H1 (cell line): ENCODE measurements around the gene MIX23. TPM values are rescaled to one million over a fixed set of nuclear protein-coding genes. Genes with fewer than 3 reads are reported as not detected.
"Not testable (repeated sequence)": the region's sequence is repeated elsewhere in the genome, so short reads cannot be mapped to it uniquely, and the experiment has no call there.

Source experiments
- CTCF ChIA-PET: fragments of 300-600 bp; sonication (Branson Sonifier 250); formaldehyde crosslinking; loops from one replicate; lab custom pipeline; 2021; ENCODE audit not compliant: partially characterized antibody; lab: Charles Lee
- POLR2A ChIA-PET: fragments of 300-600 bp; sonication (Branson Sonifier 250); formaldehyde crosslinking; loops from one replicate; lab custom pipeline; 2021; ENCODE audit warnings: inconsistent platforms; ENCODE audit not compliant: partially characterized antibody; lab: Charles Lee
- DNase-seq, 2 experiments: peaks; one replicate each; pipeline versions ENCODE4 v3.0.0 to v3.0.0-alpha.2; 2010 to 2022; ENCODE audit warnings: low spot score in 2 of 2, low read depth in 1 of 2, mixed read lengths in 1 of 2
- FAIRE-seq: peaks from 2 replicates; lab custom pipeline; 2011; peaks lifted over from hg19 to GRCh38; lab: Jason Lieb, UNC
- H2AFZ ChIP-seq: 2 replicates; pipeline ENCODE4 v1.8.1; 2012; ENCODE audit warnings: low read length, inconsistent platforms
- H2AK5ac ChIP-seq: 2 replicates; pipeline ENCODE4 v1.6.1; 2013; ENCODE audit warnings: low read depth, low read length
- H2BK120ac ChIP-seq: replicated peaks from 2 replicates; pipeline ENCODE3; 2013; ENCODE audit warnings: low read depth, low read length, inconsistent platforms
- H2BK12ac ChIP-seq: 2 replicates; pipeline ENCODE4 v1.6.1; 2013; ENCODE audit warnings: low read depth, low read length
- H2BK15ac ChIP-seq: 2 replicates; pipeline ENCODE4 v1.6.1; 2013; ENCODE audit warnings: low read length
- H2BK20ac ChIP-seq: 2 replicates; pipeline ENCODE4 v1.6.1; 2013; ENCODE audit warnings: low read length
- H2BK5ac ChIP-seq: 2 replicates; pipeline ENCODE4 v1.6.1; 2013; ENCODE audit warnings: low read depth, low read length
- H3K14ac ChIP-seq: 2 replicates; pipeline ENCODE4 v1.6.1; 2013; ENCODE audit warnings: inconsistent platforms; ENCODE audit not compliant: insufficient read length
- H3K18ac ChIP-seq: 2 replicates; pipeline ENCODE4 v1.6.1; 2013; ENCODE audit warnings: low read length; ENCODE audit errors: extremely low read depth
- H3K23ac ChIP-seq: 2 replicates; pipeline ENCODE4 v1.6.1; 2013; ENCODE audit warnings: inconsistent platforms; ENCODE audit not compliant: insufficient read length
- H3K23me2 ChIP-seq: 2 replicates; pipeline ENCODE4 v1.6.1; 2013; ENCODE audit warnings: low read depth, low read length
- H3K27ac ChIP-seq: 2 replicates; pipeline ENCODE4 v1.6.1; 2011; ENCODE audit warnings: low read depth, low read length, inconsistent platforms
- H3K27me3 ChIP-seq, 4 experiments: replicated peaks in 1 of 4; 1 replicate in 1 of 4; 2 replicates in 3 of 4; pipeline versions ENCODE4 v1.6.1 to v1.8.1; 2011 to 2013; ENCODE audit warnings: low read length in 3 of 4, mild to moderate bottlenecking in 3 of 4, inconsistent platforms in 2 of 4, mixed read lengths in 2 of 4, moderate library complexity in 1 of 4; ENCODE audit not compliant: control insufficient read depth in 3 of 4, insufficient read depth in 3 of 4; ENCODE audit errors: extremely low read depth in 1 of 4
- H3K36me3 ChIP-seq, 4 experiments: 2 replicates each; pipeline versions ENCODE4 v1.6.1 to v1.8.1; 2011 to 2013; ENCODE audit warnings: mild to moderate bottlenecking in 4 of 4, low read length in 3 of 4, moderate library complexity in 2 of 4, control low read depth in 1 of 4, inconsistent platforms in 1 of 4; ENCODE audit not compliant: insufficient read depth in 4 of 4, control insufficient read depth in 2 of 4
- H3K4ac ChIP-seq: replicated peaks from 2 replicates; pipeline ENCODE3; 2013; ENCODE audit warnings: low read length, low read depth, mixed read lengths, inconsistent platforms; ENCODE audit not compliant: insufficient read length
- H3K4me1 ChIP-seq, 4 experiments: replicated peaks in 1 of 4; 1 replicate in 1 of 4; 2 replicates in 3 of 4; pipeline versions ENCODE4 v1.6.1 to v1.8.1; 2011 to 2013; ENCODE audit warnings: low read length in 3 of 4, inconsistent platforms in 2 of 4, mixed read lengths in 1 of 4; ENCODE audit not compliant: insufficient read depth in 4 of 4, control insufficient read depth in 3 of 4
- H3K4me2 ChIP-seq, 2 experiments: 2 replicates each; pipeline versions ENCODE4 v1.6.1 to v1.8.1; 2011 to 2013; ENCODE audit warnings: low read depth in 2 of 2, low read length in 2 of 2, control low read depth in 1 of 2, inconsistent platforms in 1 of 2, mild to moderate bottlenecking in 1 of 2; ENCODE audit not compliant: insufficient read depth in 1 of 2
- H3K4me3 ChIP-seq, 4 experiments: fragments of 200-600, 300-600 bp in 1 of 4; sonication (generic), shearing (Covaris generic), sonication (Bioruptor Twin) in 1 of 4; 2 replicates each; pipeline versions ENCODE4 v1.5.1 to v1.8.1; 2011 to 2016; ENCODE audit warnings: low read length in 4 of 4, low read depth in 3 of 4, control low read depth in 2 of 4, inconsistent platforms in 2 of 4, mild to moderate bottlenecking in 2 of 4, mixed read lengths in 1 of 4, moderate library complexity in 1 of 4; ENCODE audit not compliant: insufficient read depth in 2 of 4; ENCODE audit errors: extremely low read depth in 1 of 4
- H3K56ac ChIP-seq: replicated peaks from 2 replicates; pipeline ENCODE3; 2013; ENCODE audit warnings: low read depth, mild to moderate bottlenecking, mixed read lengths, low read length, inconsistent platforms; ENCODE audit not compliant: insufficient read length
- H3K79me1 ChIP-seq: 2 replicates; pipeline ENCODE4 v1.6.1; 2013; ENCODE audit warnings: low read depth, low read length, control low read depth
- H3K79me2 ChIP-seq, 2 experiments: 2 replicates each; pipeline versions ENCODE4 v1.6.1 to v1.8.1; 2012 to 2013; ENCODE audit warnings: low read length in 2 of 2, mild to moderate bottlenecking in 2 of 2, inconsistent platforms in 1 of 2; ENCODE audit not compliant: insufficient read depth in 2 of 2, control insufficient read depth in 1 of 2
- H3K9ac ChIP-seq, 4 experiments: replicated peaks in 1 of 4; 1 replicate in 1 of 4; 2 replicates in 3 of 4; pipeline versions ENCODE4 v1.6.1 to v1.8.1; 2011 to 2013; ENCODE audit warnings: low read depth in 3 of 4, low read length in 3 of 4, control low read depth in 2 of 4, mild to moderate bottlenecking in 2 of 4, moderate library complexity in 2 of 4, inconsistent platforms in 1 of 4; ENCODE audit errors: extremely low read depth in 1 of 4
- H3K9me3 ChIP-seq, 2 experiments: 2 replicates each; pipeline versions ENCODE4 v1.6.1 to v1.8.1; 2012 to 2013; ENCODE audit warnings: mild to moderate bottlenecking in 2 of 2, moderate library complexity in 2 of 2, control low read depth in 1 of 2, inconsistent platforms in 1 of 2, low read depth in 1 of 2, low read length in 1 of 2, mixed read lengths in 1 of 2; ENCODE audit not compliant: insufficient read depth in 2 of 2
- H4K20me1 ChIP-seq, 2 experiments: replicated peaks in 1 of 2; 2 replicates each; pipeline versions ENCODE3 to v1.8.1; 2011 to 2013; ENCODE audit warnings: inconsistent platforms in 2 of 2, low read length in 2 of 2, mild to moderate bottlenecking in 1 of 2; ENCODE audit not compliant: insufficient read depth in 2 of 2, control insufficient read depth in 1 of 2
- H4K5ac ChIP-seq: 2 replicates; pipeline ENCODE4 v1.6.1; 2013; ENCODE audit warnings: low read length, low read depth, mixed read lengths, inconsistent platforms; ENCODE audit not compliant: insufficient read length
- H4K8ac ChIP-seq: 2 replicates; pipeline ENCODE4 v1.8.0; 2013; ENCODE audit warnings: mild to moderate bottlenecking, moderate library complexity, low read length, inconsistent platforms; ENCODE audit not compliant: insufficient read depth; ENCODE audit errors: extremely low read depth
- H4K91ac ChIP-seq: replicated peaks from 2 replicates; pipeline ENCODE3; 2013; ENCODE audit warnings: low read length, mixed read lengths, inconsistent platforms; ENCODE audit not compliant: insufficient read length
- WGBS, 2 experiments: shearing (Covaris generic) in 1 of 2; methylation state at CpG; one replicate each; pipeline versions ENCODE4 v1.1.6 to v1.1.7; 2013 to 2015; ENCODE audit warnings: low lambda C conversion rate in 2 of 2, mixed read lengths in 2 of 2, inconsistent platforms in 1 of 2, low coverage in 1 of 2, missing lambda C conversion rate in 1 of 2; ENCODE audit not compliant: insufficient replicate concordance in 2 of 2, insufficient coverage in 1 of 2, insufficient read length in 1 of 2; ENCODE audit errors: extremely low coverage in 1 of 2, missing lambda C conversion rate in 1 of 2; 5-methylcytosine and 5-hydroxymethylcytosine counted together
- polyA plus RNA-seq, 7 experiments: library from polyadenylated mRNA; depleted of rRNA in 3 of 7; stranded (reverse) in 5 of 7; unstranded in 2 of 7; fragments of >200 nt in 5 of 7; fragments of 200-250 nt in 2 of 7; gene quantifications; 1 replicate in 5 of 7; 2 replicates in 1 of 7; 4 replicates in 1 of 7; pipeline versions ENCODE4 v1.2.1 to v1.2.3, GENCODE V29; 2011 to 2013; ENCODE audit warnings: missing spikeins in 2 of 7, mixed read lengths in 2 of 7
- total RNA-seq: library from RNA; stranded (reverse); fragmentation: NEBNext Ultra II Directional; extraction: Animal tissue kit (Norgen Biotek cat#: 25700); gene quantifications from 2 replicates; pipeline ENCODE4 v1.2.1, GENCODE V29; 2021

Gene MIX23
- total and polyA plus RNA-seq, 2 of the 8 experiments (the other 6 are each of a cell fraction or from before 2014, with no cell fraction given): 22.1 to 69.6 TPM

- not testable (repeated sequence) for H3K27ac ChIP-seq, H2BK5ac ChIP-seq, H3K9ac ChIP-seq, H3K27me3 ChIP-seq, H2AK5ac ChIP-seq, H4K5ac ChIP-seq, H3K14ac ChIP-seq, FAIRE-seq, H3K56ac ChIP-seq, H3K9me3 ChIP-seq, H3K79me1 ChIP-seq, H3K18ac ChIP-seq, H3K79me2 ChIP-seq, H4K8ac ChIP-seq, H4K20me1 ChIP-seq, DNase-seq, H3K23me2 ChIP-seq, H2BK12ac ChIP-seq, H2BK15ac ChIP-seq, H3K4ac ChIP-seq, H2BK120ac ChIP-seq, H3K4me2 ChIP-seq, H2AFZ ChIP-seq, H2BK20ac ChIP-seq, H3K23ac ChIP-seq, H3K4me1 ChIP-seq, H3K4me3 ChIP-seq, H4K91ac ChIP-seq
- WGBS, 2 experiments: 91% methylated on average over 10 of the region's 10 CpGs; no CpG with 5 or more reads in 1 of the 2 experiments
- H3K36me3 ChIP-seq: peaks cover 6 to 71% (median 31%) of the 10 kb centered on the region in 4 experiments
- POLR2A ChIA-PET: interaction anchor here (0.6 to 3.3 kb wide), 2 partner anchors 17 to 18 kb away, joined by 4 to 14 read pairs; partner anchors contain the start of genes FAM162A and MIX23
- CTCF ChIA-PET: interaction anchor here (1.6 kb wide), 1 partner anchor 9 kb away, joined by 5 read pairs; no protein-coding TSS in a partner anchor
These were observed 17.3 kb downstream of the MIX23 start for GRCh38 chr3:122365582-122366378.
